GM21723 (cell line): Measurements from ENCODE around the gene FAM13A.
"Not testable (repeated sequence)": the region's sequence is repeated elsewhere in the genome, so short reads cannot be mapped to it uniquely, and the experiment has no call there.

ENCODE experiments used
- ATAC-seq: cut with Tn5 transposase; IDR thresholded peaks from one replicate; pipeline ENCODE4 v1.9.1; 2021; ENCODE audit warnings: mild to moderate bottlenecking, moderate library complexity; ENCODE audit not compliant: unreplicated experiment

Gene FAM13A

DNA sequence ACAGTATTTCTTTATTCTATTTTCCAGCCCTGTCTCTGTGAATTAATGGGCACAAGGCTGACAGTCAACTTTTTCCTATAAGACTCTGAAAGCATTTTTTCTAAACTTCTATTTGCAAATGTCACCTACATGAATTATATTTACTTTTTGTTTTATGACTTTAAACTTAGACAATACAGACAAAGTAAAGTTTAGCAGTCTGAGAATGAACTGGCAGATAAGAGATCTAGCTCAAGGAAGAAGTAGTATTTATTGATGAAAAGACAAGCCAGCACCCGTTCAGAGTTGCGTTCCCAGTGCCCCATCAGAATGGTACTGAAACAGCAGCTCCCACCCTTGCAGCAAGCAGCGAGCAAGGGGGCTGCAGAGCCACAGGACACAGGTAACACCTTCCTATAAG is 148.5 kb downstream of the FAM13A start:
- ATAC-seq, result no peak

DNA sequence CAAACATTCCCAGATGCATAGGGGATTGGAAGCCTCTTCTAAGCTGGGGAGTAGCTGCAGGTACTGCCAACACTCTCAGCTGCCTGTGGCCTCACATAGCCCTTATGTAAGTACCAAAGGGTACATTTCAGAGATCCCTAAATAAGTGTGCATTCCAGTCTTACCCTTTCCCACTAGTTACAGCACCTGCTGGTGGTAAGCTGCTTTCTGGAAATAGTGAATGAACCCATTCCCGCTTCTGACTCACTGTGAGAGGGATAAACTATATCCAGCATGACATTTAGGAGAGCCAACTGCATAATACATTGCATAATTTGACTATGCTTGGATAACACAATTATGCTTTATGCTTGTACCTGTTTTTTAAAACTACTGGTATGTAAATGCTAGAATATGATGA is 149.0 kb downstream of the FAM13A start:
- no peak for ATAC-seq

DNA sequence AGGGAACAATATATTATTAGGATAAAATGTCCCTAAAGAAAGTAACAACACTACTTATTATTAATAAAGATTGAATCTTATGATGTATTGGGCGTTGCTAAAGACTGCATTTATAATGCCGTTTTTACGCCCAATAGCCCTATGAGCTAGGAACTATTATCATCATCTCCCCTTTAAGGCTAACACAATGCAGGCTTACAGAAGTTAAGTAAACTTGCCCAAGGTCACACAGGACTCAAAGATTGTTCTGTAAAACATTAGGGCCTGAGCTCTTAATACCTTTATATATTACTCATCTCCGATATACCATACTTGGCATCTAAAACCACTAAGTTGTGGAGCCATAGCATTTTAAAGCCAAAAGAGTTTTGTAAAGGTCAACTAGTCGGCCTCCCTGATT is 149.5 kb downstream of the FAM13A start:
- no peak for ATAC-seq

DNA sequence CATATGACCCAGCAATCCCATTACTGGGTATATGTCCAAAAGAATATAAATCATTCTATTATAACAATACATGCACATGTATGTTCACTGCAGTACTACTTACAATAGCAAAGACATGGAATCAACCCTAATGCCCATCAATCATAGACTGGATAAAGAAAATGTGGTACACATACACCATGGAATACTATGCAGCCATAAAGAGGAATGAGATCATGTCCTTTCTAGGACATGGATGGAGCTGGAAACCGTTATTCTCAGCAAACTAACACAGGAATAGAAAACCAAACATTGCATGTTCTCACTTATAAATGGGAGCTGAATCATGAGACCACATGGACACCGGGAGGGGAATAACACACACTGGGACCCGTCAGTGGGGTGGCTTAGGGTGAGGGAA is 152.7 kb downstream of the FAM13A start:
- ATAC-seq, result not testable (repeated sequence)

DNA sequence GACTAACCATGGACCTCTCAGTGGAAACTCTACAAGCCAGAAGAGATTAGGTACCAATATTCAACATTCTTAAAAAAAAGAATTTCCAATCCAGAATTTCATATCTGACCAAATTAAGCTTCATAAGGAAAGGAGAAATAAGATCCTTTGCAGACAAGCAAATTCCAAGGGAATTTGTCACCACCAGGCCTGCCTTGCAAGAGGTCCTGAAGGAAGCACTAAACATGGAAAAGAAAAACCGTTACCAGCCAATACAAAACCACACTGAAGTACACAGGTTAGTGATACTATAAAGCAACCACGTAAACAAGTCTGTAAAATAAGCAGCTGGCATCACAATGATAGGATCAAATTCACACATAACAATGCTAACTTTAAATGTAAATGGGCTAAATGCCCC is 156.6 kb downstream of the FAM13A start:
- ATAC-seq, result no peak

DNA sequence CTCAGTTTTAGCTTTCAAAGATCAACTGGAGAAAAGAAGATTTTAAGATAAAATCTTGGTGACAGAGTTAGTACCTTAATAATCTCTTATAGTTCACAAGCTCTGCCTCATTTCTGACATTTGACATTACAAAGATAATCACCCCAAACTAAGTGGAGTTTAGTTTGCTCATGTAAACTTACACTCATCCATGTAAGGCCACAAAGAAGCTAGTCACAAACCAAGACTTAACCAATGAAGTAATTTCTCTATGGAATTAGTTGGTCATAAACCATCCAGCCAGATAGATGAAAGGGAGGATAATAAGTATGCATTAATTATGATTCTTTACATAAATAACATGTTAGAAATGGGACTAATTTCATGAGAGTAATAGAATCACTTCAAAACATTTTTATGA is 159.2 kb downstream of the FAM13A start:
- no peak for ATAC-seq

DNA sequence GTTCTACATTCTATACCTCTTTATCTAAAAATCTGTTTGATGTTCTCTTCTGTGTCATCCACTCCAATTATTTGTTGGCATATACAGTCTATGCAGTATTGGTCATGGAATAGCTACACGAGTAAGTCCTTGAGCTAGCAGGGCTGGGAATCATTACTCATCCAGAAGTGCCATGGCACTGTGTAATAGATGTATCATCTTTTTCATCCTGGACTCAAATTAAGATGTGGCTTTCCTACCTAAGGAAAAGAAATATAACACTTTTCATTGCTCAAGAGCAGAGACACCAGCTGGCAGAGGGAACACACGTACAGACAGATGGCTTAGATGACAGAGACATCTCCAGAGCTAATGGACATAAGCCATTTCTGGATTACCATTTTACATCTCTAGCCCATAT is 159.8 kb downstream of the FAM13A start:
- no peak for ATAC-seq

DNA sequence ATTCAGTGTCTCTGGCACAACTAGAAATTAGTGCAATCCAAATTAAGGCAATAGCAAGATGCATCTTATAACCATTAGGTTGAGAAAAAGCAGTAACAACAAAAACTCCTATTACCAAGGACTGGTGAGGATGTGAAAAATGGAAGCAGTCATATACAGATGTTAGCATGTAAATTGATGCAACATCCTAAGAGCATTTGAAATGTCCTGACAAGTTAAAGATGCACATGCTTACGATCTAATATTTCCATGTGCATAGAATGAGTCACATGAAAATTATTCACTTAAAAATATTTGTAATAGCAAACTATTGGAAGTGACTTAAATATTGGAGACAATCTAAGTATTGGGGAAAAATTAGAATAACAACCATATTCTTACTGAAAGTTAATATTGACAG is 163.0 kb downstream of the FAM13A start:
- ATAC-seq, result no peak

DNA sequence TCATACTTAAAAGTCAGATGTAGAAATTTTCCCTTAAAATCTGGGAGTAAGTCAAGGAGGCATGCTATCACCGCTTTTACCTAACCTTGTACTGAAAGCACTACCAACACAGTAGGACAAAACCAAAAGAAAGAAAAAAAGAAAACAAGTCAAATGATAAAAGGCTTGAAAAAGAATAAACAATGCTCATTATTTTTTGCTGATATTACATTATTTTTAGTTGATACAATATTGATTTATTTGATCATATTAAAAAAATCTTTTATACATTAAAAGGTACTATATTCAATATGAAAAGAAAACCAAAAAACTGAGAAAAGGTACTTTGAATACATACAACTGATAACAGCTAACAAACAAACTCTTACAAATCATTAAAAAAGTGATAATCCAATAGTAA is 164.3 kb downstream of the FAM13A start:
- no peak for ATAC-seq

DNA sequence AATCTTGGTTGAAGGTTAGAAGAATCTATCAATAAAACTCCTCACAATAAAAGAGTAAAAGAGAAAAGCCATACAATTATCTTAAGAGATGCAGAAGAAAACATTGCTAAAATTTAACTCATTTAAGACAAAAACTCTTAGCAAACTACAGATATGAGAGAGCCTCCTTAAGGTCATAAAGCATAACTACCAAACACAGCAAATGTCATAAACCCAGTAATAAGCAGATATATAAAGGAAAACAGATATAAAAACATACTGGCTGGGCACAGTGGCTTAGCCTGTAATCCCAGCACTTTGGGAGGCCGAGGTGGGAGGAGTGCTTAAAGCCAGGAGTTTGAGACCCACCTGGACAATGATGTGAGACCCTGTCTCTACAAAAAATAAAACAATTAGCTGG is 165.3 kb downstream of the FAM13A start:
- no peak for ATAC-seq

DNA sequence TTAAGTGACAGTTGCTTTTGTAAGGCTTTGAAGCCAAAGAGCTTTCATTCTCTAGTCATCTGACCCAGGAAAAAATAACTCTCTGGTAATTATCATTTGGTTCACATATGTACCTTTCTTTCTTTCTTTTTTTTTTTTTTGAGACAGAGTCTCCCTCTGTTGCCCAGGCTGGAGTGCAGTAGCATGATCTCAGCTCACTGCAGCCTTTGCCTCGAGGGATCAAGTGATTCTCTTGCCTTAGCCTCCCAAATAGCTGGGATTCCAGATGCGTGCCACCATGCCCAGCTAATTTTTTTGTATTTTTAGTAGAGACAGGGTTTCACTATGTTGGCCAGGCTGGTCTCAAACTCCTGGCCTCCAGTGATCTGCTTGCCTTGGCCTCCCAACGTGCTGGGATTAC is 169.6 kb downstream of the FAM13A start:
- not testable (repeated sequence) for ATAC-seq

DNA sequence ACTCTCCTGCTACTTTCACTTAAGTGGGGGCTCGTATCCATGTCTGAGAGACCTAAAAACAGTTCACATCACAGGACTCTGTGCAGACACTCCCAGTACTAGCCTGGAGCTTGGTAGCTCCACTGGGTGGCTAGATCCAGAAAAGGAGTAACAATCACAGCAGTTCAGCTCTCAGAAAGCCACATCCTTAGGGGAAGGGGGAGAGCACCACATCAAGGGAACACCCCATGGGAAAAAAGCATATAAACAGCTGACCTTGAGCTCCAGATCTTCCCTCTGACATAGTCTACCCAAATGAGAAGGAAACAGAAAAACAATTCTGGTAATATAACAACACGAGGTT is 175.8 kb downstream of the FAM13A start:
- no peak for ATAC-seq

DNA sequence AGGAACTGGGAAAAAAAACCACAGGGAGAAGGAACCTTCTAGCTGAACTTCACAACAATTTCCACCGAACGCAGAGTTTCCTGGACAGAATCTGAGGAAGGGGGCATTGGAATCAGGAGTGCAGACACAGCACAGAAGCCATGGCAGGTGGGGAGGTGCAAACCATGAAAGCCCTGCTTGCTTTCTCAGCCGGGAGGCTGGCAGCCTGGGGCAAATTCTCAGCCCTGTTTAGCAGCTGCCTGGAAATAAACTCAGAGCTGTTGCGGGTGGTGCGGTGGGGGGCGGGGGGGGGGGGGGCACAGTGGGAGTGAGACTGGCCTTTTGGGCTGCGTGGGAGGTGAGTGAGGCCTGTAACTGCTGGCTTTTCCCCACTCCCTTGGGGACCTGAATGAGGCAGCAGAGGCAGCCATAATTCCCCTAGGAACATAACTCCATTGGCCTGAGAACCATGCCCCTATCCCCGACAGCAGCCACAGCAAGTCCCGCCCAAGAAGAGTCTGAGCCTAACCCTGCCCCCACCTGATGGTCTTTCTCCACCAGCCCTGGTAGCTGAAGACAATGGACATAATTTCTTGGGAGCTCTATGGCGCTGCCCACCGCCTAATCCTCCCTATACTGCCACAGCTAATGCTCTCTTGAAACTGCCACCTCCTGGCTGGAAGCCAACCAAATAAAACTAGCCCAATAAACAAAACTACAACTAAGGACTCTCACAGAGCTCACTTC is 176.3 kb downstream of the FAM13A start:
- ATAC-seq, result no peak

DNA sequence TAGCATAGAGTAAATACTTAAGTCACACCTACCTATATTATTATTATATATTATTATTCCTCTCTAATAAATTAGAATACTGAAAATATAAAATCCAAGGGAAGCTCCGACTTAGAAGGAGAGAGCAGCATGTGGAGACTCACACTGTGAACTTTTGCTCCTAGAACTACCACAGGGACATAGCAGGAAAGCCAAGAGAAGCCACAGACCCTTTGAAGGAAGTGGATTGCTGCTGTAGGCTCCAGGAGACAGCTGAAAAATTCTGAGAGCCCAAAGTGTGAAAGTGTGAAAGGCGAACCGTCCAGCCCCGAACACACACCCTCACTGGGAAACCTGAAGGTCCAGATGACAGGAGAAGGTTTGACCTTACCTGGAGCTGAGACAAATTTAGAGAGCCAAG is 177.0 kb downstream of the FAM13A start:
- ATAC-seq, result no peak

DNA sequence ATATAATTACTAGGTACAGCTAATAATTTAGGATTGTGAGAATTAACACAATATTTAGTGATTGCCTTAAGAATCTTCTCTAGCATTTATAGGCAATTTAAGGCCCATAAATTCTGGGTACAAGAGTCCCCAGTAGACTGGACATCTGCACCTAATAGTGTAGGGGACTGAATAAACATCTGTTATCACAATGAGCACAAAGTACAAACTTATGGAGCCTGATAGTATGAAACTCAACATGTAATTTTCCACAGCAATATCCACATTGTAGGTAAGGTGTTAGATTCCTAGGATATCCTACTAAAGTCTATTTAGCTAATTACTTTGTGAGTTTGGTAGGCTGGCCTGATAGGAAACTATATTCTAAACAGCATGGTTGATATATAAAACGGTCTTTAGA is 178.3 kb downstream of the FAM13A start:
- no peak for ATAC-seq

DNA sequence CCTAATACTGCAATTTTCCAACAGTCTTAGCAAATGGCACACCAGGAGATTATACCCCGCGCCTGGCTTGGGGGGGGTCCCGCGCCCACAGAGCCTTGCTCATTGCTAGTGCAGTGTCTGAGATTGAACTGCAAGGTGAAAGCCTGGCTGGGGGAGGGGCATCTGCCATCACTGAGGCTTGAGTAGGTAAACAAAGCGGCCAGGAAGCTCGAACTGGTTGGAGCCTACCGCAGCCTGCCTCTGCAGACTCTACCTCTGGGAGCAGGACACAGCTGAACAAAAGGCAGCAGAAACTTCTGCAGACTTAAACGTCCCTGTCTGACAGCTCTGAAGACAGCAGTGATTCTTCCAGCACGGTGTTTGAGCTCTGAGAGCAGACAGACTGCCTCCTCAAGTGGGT is 186.6 kb downstream of the FAM13A start:
- ATAC-seq, result no peak

DNA sequence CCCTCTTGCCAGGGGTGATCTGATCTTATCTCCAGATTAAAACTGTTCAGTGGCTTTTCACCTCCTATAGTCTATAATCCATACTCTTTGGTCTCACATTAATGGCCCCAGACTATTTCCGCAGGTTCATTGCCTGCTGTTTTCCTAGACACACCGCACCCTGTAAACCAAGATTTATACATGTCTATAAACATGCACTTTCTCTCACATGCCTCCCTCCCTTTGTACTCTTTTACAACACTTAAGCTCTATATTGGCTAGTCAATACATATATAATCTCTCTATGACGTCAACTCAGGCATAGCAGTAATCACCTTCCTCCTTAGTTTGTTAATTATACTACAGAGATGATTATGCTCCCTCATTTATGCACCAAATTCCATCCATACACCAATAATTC is 188.5 kb downstream of the FAM13A start:
- no peak for ATAC-seq

DNA sequence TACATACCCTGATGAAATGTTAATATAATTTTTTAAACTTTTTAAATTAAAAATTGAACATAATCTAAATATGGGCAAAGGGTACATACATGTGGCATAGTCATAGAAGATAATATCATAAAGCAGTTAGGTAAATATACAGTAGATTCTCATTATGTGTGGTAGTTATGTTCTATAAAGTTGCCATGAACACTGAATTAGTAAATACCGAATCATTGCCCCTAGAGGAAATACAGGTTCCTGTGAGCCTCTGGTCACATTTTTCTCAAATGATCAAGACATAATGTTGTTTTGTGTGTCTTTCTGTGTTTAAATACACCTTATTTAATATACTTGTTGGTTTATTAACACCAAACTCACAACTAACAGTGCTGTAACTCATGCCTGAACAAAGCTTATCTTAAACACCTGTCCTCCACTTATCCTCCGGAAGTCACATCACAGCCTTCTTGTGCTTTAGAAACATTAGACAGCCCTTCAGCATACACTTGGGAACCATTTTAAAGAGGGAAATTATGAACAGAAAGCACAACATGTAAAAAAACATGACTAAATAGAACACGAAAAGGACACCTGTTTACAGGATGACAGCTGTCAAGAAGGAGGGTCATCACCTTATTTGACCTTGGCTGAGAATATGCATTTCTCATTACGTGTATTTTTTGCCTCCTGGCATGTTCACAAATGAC is 190.0 kb downstream of the FAM13A start:
- no peak for ATAC-seq

DNA sequence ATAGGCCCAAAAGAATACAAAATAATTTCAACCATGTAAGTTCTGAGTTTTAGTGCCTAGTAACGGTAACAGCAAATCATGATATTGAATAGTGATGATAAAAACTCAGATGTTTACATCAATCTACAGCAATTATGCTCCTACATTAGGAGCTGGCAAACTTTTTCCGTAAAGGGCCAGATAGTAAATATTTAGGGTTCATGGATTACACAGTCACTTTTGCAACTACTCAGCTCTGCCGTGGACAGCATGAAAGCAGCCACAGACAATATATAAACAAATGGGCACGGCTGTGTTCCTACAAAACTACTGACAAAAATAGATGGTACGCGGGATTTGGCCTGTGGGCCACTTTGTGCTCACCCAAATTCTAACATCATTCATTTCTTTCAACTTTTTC is 191.5 kb downstream of the FAM13A start:
- ATAC-seq, result no peak

DNA sequence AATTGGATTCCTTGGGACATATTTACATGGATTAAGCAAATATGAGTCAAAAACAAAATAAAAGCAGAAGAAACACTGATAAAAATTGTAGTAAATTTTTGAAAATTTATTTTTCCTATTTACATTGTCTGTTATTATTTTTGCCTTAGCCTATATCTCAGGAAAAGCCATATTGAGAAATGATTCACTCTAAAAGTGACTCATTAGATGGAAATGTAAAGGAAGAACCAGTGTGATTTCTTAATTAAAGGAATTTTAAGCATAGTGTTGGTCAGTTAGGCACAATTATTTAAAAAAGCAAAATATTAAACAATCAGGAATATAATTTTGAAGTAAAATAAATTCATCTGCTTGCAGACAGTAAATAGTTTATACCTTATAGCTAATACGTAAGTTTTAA is 191.9 kb downstream of the FAM13A start:
- no peak for ATAC-seq

DNA sequence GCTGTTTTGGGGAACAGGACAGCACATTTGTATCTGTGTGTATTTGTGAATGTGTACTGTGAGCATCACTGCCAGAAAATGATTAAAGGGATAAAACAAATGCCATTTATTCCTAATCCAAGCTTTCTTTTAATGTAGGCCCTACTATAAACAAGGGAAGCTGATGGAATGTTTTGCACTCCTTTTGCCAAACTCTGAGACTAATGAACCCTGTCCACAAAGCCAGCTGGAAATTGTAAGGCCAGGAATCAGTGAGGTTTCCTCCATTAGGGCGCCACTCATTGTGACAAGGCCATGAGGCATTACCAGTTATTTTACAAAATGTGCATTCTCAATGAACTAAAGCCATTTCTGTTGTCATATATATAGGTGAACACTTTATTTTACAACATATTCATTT is 196.4 kb downstream of the FAM13A start:
- no peak for ATAC-seq

DNA sequence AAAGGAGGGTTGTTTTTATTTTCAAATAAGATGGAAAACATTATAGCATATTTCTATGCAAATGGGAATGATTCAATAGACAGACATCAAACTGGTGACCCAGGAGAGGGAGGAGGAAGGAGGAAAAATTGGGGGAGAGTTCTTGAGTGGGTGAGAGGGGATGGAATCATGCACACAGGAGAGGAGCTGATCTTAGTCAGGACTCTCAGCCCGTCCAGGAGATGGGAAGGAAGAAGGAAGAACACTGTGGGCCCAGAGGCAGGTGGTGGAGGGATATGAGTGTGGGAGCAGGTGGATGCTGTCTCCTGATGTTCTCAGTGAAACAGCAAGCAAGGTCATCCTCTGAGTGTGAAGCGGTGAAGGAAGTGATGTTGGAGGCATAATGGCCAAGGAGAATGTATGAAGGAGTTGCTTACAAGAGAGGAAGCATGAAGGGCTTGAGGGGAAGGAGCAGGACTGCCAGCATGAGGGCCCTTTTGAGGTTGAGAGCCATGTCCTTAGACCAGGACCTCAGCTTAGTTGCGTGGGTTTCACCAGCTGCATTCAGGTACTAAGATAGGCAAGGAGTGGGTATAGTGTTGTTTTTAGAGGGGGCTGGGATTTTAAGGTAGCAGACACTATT is 197.7 kb downstream of the FAM13A start:
- ATAC-seq, result peak; percentile 21
